NOMO-1 treated with DMSO at 0.1 percent for 48 hours (cell line): Measurements from ENCODE around the gene GRIK4.
A peak's percentile ranks its signal among the peaks of the same experiment; 100 is the strongest.

Experiments used
- DNase-seq: peaks from one replicate; lab custom pipeline; 2025; ENCODE audit not compliant: unreplicated experiment; lab: John Stamatoyannopoulos, UW

GRIK4 gene

DNA sequence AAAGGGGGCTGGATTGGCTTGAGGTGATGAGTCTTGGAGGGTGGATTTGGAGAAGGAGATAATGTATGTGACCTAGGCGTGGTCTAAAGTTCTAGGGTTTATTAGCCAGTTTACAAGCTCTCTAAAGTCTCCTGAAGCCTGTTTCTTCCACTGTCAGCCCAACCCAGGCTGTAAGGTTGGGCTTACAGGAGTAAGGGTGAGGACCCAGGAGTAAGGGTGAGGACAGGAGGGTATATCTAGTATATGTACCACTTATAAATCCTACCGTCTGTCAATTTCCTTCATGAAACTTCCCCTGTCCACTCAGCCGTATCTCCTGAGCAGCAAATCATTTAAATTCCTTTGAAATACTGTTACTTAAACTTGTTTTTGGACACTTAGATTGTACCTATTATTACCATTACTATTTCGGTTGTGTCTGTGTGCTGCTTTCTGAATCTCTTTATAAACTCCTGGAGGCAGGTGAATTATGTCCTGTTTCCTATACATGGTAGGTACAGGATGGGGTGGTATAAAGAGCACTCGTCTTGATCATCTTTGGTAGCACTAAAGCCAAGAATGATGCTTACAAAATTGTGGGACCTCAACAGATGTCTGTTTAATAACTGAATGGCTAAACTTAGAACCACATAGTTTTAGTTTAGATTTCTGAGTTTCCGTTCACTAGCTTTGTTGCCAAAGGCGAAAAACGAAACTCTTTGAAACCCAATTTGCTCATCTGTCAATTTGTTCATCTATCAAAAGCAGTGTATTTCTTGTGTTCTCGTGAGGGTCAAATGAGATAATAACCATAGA lies 192.0 kb downstream of the GRIK4 start:
- DNase-seq, result no peak

DNA sequence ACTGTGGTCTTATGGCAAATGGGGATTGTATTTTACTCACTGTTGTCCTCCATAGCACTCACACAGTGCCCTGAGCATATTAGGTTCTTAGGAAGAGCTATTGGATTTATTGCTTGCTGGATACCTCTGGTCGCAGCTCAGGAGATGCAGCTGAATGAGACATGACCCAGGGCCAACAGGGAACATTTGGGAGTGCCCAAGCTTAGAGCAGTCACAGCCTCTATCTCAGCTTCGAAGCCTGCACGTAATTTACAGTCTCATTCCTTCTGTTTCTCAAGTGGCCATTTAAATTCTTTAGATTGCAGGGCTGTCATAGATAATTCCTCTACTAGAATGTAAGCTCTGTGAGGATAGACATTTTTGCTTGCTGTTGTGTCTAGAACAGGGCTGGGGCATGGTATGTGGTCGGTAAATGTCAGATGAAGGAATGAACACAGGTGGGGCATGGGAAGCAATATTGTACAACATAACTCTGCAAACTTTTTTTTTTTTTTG lies 192.8 kb downstream of the GRIK4 start:
- DNase-seq, result no peak

DNA sequence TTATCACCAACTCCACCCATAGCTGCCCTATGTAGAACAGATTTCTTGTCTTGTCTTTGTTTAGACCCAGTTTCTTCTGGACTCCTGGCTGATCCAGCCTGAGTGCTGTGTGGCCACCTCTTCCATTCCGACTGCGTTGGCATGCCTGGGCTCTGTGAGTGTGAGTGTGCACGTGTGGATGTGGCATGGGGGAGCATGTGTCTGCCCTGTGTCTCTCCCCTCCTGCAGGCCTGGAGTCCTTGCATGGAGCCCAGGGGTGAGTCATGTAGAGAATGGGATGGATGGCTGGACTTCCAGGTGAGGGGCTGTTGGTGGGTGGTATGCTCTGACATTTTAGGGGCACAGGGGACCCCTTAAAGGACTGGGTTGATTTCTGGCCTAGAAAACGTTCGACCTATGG lies 194.7 kb downstream of the GRIK4 start:
- DNase-seq, result no peak

DNA sequence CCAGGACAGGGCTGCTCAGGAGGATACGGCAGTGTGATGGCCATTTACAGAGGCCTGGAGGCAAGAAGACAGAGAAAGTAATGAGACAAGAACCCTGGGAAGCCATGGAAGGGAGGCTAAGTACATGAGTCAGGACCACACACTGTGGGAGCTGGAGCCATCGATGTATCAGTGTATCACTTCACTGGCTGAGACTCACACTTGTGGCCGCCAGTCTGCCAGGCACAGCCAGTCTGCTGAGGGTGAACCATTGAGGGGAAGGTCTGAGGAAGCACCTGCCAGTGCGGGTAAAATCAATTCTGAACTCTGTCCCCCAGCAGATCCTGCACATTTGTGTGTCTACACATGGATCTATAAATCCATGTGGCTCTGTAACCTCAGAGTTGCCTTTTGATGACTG lies 195.6 kb downstream of the GRIK4 start:
- no peak for DNase-seq

DNA sequence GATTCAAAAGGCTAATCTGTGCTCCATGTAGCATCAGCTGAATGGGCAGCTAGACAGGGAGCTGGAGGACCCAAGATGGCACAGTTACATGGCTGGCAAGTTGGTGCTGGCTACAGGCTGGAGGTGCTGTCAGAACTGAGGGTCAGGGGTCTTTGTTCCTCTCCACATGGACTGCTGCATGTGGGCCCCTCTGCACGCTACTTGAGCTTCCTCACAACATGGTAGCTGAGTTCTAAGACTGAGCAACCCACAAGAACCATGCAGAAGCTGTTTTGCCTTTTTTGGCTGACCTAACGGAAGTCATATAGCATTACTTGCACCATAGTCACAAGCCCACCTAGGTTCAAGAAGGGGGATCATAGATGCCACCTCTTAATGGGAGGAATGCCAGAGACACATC lies 196.1 kb downstream of the GRIK4 start:
- DNase-seq, result no peak

DNA sequence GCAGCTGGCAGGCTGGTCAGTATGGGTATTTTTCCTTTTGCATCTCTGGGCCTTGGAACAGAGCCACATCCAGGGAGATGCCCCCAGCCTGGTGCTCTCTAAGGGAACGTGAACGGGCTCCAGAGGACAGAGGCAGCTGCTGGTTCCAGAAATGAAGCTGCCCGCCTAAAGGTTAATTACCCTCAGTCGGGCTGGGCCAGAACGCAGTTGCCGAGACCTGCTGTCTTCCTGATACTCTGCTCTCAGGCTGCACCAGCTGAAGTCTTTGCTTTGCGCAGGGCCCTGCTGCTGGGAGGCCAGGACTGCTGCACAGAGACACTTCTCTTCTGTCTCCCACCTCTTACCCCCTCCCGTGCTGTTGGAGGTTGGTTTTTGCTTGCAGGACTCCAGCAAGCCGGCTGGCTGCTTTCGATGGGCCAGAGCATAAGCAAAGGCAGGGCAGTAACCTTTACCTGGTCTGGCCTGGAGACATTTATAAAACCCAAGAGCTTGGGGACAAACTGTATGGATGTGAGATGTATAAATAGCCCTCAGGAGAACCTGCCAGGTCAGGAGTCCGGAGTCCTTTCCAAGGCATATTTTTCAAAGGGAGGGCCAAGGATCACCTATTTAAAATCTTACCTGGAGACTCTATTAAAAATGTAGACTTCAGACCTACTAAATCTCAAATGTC lies 197.1 kb downstream of the GRIK4 start:
- DNase-seq, result no peak

DNA sequence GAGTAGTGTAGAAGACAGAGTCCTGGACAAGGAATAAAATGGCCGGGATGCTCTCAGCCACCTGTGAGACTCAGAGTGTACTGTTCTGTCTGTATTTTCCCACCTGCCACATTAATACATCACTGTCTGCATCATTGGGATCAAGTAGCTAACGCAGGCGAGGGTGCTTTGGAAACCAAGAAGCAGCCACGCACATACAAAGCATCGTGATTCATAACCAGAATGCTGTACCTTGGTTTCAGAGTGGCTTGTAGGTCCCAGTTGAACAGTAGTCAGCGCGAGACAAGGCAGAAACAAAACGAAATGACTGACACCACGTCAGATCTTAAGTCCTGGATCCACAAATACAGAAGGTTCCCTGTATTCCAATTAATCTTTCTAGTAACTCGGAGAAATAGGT lies 198.3 kb downstream of the GRIK4 start:
- no peak for DNase-seq

DNA sequence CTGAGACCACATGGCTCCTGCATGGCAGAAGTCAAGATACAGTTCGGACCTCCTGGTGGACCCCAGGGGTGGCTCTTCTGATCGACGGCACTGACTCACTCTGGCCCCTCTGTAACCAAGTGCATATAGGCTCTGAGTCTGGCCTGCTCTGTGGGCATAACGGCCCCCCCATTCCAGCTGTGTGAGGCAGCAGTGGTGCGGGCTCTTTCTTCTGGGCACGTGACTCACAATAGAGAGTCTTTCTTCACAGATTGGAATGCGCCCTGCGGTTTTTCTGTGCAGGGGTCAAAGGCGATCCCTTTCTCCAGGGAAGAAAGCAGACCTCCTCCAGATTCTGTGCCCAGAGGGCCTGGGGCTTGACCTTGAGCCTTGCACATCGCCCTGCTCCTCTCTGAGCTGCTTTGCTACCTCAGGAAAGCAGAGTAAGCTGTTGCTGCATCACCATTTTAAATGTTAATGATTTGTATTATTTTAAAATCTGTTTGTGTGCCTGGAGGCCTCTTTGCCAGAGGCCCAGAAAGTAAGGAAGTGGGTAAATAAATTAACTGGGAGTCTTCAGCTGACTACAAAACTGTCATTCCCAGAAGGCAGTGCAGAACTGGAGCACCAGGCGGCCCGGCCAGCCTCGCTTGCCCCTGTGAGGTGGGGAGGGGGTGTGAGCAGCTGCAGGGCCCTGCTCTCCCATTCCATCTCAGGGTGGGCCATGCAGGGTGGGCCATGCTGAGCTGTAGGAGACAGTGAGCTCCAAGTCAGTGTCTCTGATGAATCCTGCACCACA lies 199.0 kb downstream of the GRIK4 start:
- no peak for DNase-seq

DNA sequence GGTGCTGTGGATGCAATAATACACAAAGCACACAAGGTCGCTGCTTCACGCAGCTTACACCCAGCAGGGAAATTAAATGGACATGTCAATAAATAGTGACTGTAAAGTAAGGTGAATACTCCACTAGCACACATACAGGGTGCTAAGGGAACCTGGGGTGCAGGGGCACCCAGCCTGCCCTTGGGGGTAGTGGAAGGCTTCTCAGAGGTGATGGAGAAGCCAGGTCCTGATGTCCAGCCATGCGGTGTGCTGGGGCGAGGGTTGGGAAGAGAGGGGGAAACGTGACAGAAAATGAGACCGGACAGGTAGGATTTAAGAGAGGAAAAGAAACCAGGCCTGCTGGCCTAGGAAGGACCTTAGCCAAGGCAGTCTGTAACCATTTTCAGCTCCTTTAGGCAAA lies 200.5 kb downstream of the GRIK4 start:
- no peak for DNase-seq

DNA sequence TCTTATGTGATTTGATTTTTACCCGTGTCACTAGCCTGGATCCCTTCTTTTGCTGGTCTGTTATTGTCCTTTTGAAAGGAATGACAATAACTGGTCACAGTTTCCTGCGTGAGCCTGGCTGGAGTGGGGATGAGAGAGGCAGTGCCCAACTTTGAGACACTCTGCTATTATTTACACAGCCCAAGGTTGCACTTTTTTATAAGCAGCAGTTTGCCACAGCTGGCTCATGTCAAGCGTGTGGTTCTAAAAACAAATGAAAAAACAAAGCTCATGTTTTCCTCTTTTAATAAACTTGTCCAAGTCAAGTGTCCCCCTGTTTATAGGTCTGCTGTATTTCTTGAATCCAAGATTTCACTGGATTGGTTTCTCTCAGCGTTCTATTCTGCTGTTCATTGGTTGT lies 201.3 kb downstream of the GRIK4 start:
- no peak for DNase-seq

DNA sequence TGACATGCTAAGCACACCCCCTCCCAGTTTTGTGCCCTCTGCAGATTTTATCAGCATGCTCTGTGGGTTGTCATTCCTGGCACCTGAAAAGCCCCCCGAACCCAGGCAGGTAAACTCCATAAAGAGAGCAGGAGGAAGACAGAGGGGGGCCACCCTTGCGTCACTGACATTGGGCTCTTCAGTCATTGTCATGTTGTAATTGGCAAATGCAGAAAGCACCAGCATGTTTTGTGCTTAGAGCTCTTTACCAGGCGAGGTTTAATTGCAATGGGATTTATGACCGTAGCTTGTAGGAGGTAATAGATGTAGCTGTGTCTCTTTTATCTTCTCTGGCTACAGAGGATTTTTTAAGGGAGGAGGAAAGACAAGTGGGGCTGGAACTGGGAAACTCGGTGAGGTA lies 201.7 kb downstream of the GRIK4 start:
- DNase-seq, result no peak

DNA sequence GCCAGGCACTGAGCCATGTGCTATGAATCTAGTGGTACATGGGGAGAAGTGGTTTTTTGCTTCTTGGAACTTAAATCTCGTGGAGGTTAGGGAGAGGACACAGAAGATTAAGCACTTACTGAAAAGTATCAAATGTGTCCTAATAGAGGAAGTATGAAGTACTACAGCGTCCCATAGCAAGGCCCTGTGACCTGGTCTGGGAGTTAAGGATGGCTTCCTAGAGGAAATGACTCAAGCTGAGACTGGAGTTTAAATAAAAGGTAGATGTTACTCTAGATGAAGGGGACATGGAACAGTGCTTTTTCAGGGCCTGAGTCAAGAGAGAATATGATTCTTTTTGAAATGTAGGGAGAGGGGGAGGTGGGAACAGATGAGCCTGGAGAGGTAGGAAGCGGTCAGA lies 202.9 kb downstream of the GRIK4 start:
- DNase-seq, result no peak

DNA sequence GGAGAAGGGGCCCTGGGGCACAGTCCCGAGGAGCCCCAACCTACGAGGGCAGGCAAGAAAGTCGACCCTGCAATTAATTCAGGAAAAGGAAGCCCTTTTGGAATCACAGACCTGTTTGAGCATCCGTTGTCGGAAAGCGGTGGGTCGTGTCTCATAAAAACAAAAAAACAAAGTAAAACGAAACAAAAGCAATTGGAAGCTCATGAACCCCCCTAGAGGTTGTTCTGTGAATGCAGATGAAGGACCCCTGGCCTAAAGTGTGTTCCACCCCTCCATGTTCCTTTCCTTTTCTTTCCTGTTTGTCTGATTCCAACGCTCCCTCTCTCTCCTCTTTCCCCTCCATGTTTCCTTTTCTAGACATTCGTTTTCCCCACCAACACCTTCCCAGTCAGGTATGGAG lies 203.7 kb downstream of the GRIK4 start:
- peak; percentile 5 for DNase-seq

DNA sequence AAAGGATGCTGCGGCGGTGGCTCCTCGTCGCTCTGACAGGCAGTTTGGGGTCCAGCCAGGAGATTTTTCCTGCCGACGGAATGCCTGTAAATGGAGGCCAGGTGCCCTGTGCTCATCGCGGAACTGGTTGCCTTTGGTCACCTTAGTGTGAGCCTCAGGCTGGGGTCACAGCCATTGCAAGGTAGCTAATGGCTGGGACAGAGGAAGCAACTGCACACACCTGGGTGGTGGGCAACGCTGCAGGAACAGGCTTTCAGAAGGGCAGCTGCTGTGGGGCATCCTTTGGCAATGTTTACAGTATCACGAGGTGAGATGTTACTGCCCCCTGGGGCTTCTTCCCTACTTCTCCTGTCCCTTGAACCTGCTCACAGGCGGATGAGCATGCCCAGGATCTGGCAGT lies 205.5 kb downstream of the GRIK4 start:
- no peak for DNase-seq

DNA sequence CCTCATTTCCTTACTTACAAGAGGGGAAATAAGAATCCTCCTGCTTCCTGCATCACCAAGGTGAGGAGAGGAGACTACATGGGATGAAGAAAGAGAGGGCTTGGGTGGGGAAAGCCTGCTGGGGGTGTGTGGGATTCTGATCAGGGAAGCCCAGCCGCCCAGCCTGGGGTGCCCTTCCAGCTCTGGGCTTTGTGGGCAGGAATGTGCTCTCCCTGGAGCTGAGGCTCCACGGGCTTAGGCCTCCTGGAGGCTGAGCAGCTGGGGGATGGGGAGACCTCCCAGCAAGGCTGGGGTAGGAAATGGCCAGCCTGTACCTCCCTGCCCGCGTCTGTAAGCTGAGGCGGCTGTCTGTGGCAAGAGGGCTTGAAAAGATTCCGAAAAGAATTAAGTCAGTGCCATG lies 206.1 kb downstream of the GRIK4 start:
- DNase-seq, result no peak

DNA sequence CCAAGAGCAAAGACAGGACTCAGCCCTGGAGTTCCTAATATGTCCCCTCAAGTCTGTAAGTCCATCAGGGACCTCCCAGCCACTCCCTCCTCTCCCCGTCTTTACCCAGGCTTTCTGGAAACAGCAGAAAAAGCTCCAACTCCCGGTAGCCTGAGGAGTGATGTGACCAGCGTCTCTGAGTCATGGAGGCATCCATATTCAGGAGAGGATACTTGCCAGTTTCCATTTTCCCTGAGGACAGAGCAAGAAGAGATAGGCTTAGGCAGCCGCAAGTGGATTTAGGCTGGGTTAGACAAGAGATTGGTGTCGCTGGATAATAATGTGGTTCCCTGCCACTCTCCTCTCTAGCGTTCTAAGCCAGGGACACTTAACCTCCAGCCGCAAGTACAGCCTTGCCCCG lies 206.6 kb downstream of the GRIK4 start:
- no peak for DNase-seq

DNA sequence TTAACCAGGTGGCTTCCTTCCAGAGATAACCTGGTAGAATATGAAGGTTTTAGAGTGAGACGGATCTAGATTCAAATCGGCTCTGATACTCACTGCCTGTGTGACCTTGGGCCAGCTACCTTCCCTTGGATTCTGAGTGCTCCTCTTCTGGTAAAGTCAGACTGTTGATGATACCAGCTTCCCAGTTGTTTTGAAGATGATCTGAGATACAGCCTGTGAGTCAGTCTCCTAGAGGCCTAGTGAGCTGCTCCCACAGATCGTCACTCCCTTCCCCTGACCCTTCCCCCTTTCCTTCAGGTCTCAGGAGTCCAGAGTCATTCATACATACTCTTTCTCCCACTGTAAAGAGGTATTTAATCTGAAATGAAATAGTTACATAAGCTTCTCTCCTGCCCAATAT lies 207.8 kb downstream of the GRIK4 start:
- no peak for DNase-seq

DNA sequence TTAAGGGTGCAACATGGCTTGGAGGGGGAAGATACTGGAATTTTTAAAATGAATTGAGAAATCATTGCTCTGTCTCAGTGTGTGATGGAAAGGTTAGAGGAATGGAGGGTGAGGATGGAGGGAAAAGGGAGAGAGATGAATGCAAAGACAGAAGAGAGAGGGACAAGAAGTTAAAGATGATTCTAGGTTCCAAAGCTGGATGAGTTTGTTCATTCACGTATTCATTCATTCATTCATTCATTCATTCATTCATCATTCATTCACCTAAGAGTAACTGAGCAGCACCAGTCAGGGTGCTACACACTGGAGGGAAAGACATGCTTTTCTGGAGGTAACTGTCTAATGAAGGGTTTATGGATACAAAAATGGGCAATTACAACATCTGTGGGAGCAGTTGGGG lies 209.2 kb downstream of the GRIK4 start:
- no peak for DNase-seq

DNA sequence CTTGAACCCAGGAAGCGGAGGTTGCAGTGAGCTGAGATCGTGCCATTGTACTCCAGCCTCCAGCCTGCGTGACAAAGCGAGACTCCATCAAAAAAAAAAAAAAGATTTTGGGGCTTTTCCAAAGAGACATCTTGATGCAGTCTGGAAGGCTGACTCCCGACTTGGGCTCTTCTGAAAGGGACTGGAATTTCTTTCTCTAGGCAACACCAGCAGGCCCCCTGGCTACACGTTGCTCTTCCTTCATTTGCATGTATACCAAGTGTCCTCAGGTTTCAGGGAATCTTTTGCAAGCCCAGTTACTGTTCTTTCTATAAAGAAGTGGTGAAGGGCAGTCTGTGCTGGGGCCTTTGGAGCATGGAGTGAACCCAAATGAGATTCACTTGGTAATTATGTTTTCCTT lies 211.0 kb downstream of the GRIK4 start:
- no peak for DNase-seq

DNA sequence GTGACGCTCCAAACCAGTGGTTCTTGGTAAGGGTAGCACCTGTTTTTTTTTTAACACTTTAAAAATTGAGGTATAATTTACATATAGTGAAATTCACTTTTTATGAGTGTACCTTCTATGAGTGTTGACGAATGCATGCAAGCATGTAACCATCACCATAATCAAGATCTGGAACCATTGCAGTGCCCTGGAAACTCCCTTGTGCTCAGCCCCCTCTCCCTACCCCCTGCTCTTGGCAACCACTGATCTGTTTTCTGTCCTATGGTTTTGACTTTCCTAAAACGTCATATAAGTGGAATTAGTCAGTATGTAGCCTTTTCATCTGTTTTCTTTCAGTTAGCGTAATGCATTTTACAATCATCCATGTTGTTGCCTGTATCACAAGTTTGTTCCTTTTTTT lies 212.2 kb downstream of the GRIK4 start:
- no peak for DNase-seq

DNA sequence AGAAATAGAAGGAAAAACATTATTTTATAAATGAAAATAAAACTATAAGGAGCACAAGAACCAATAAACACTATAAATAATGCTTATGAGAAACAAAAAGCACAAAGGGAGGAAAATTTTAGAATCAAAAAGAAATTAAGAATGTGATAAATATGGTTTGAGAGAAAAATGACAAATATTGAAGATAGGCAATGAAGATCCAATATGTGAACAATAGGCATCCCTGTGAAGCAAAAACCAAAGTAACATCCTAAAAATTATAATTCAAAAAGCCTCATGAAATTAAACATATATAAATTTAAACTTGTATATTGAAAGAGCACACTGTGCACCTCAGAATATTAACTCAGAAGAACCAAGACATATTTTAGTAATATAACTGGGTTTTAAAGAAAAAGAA lies 216.2 kb downstream of the GRIK4 start:
- DNase-seq, result no peak

DNA sequence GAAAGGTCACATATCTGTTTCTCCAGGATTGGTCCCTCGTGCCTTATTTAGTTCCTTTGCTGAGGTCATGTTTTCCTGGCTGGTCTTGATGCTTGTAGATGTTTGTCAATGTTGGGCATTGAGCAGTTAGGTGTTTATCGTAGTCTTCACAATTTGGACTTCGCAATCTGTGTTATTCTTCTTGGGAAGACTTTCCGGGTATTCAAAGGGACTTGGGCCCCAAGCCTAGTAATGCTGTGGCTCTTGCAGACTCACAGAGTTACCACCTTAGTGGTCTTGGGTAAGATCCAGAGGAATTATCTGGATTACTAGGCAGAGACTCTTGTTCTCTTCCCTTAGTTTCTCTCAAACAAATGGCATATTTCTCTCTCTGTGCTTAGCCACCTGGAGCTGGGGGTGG lies 223.5 kb downstream of the GRIK4 start:
- DNase-seq, result no peak
